Left hindlimb (tissue), 1 donor: ENCODE data around the gene FBXO24.
"Not testable (repeated sequence)": the region's sequence is repeated elsewhere in the genome, so short reads cannot be mapped to it uniquely, and the experiment has no call there.

ENCODE experiments used
- DNase-seq: peaks from one replicate; pipeline ENCODE4 v3.0.0-alpha.2; 2018

The FBXO24 gene

GRCh38 chr7:100561491-100562194 lies 24.5 kb upstream of the FBXO24 start:
- DNase-seq = no peak

- DNase-seq = no peak
Observed at GRCh38 chr7:100562195-100563099, 23.7 kb upstream of the FBXO24 start.

GRCh38 chr7:100563100-100563564 lies 23.0 kb upstream of the FBXO24 start:
- DNase-seq = no peak

DNA sequence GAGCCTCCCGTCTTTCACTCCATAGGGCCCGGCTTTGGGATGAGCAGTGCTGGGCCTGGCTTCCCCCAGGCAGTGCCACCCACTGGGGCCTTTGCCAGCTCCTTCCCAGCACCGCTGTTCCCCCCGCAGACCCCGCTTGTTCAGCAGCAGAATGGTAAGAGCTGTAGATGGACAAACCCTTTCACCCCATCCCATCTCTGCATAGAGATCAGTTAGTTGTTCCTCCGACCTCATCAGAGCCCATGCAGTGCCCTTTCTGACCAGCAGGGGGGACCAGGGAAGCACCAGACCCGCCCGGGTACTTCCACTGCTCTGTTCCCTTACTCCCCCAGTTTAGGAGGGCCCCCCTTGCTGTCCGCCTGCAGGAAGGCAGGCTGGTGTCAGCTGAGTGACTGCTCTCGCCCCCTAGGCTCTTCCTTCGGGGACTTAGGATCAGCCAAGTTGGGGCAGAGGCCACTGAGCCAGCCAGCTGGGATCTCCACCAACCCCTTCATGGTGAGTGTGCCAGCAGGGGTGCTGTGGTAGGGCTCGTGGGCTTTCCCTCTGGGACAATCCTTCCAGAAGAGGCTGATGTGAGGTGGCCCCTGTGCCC lies 22.2 kb upstream of the FBXO24 start:
- DNase-seq = peak; percentile 80

DNA sequence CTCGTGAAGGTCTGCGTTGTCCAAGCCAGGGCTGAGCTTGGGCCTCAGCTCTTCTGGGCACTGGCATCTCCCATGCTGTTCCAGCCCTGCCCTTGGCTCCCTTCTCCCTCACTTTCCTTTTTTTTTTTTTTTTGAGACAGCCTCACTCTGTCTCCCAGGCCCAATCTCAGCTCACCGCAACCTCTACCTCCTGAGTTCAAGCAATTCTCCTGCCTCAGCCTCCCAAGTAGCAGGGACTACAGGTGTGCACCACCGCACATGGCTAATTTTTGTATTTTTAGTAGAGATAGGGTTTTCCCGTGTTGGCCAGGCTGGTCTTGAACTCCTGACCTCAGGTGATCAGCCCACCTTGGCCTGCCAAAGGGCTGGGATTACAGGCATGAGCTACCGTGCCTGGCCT lies 21.7 kb upstream of the FBXO24 start:
- DNase-seq = not testable (repeated sequence)

DNA sequence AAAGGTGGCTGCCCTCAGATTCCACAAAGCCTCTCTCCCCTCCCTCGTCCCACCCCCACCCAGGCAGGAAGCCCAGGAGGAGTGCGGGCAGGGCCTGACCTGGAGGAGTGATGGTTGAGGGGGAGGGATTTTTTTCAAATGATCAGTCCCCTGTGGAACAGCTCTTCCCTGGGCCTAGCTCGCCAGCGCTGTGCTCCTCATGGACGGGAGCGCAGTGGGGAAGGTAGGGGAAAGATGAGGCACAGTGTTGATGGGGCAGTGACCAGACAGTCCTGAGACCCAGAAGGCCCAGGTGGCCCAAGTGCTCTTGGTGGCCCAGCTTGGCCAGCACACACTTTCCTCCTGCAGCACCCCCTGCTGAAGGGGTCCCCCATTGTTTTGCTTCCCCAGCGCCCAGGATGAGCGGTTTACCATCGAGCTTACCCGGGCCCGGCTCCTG lies 21.0 kb upstream of the FBXO24 start:
- no peak for DNase-seq

DNA sequence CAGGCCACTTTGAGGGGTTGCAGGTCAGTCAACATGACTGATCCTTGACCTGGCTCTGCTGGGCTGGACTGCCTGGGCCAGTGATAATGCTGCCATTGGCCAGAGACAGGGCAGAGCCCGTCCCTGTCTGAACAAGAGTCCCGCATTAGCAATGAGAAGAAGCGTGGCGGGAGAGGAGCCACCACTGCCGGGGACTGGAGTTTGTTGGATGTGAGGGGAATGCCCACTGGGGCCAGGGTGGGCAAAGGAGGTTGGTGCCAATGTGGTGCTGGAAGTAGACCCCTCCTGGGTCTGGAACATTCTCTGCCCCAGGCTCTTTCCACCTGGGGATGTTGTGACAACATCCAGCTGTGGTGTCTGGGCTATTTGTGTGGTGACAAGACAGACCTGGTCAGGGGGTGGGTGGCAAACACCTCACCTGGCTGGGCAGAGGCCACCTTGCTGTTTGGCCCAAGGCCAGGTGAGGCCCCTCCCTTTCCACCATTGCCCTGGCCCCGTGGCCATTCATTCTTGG lies 20.1 kb upstream of the FBXO24 start:
- DNase-seq = no peak

DNA sequence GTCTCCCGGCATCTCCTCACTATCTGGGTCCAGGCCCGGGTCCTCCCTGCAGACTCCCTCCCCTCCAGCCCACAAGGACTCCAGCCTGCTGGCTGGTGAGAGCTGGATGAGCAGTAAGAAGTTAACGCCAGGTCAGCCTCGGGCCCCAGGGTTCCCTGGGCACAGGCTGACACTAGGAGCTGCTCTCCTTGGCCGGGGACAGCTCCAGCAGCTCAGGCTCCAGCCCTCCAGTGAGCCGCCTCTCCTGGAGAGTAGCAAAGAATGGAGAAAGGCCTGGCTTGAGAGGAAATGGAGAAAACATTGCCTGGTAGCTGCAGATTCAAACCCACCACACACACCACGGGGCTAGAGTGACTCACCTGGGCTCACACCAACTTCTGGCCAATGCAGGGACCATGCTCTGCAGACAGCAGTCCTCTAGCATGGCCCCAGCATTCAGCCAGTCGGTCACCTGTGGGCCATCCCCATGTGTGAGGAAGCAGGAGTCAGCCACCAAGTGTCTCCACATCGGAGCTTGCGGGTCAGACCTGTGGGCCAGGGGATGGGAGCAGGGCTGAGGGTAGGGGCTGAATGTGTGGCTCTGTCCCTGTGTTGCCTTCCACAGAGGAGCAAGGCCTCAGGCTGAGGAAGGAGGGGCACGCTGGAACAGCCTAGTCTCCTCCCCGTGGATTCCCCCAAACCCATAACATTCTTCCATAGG lies 18.9 kb upstream of the FBXO24 start:
- DNase-seq = no peak

DNA sequence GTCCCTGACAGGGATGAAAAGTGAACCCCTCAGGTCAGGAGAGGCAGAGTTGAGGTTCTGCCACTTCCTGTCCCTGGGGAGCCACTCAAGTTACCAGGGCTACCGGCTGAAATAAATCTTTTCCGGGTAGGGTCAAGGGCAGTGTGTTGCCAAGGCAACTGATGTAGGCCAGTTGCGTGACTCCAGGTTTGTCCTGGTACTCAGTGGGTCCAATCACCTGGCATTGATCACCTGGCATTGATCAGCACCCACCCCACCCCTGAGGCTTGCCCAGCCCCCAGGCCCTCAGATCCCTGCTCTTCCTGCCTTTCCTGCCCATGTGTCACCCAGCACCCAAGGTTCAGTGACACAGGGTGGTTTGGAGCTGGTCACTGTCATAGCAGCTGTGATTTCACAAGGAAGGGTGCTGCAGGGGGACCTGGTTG lies 18.4 kb upstream of the FBXO24 start:
- DNase-seq = no peak

GRCh38 chr7:100568176-100568895 lies 17.8 kb upstream of the FBXO24 start:
- DNase-seq = peak; percentile 20

- DNase-seq = peak; percentile 13
Observed at GRCh38 chr7:100568896-100569844, 17.0 kb upstream of the FBXO24 start.

- DNase-seq = no peak
Observed at GRCh38 chr7:100570954-100571828, 14.9 kb upstream of the FBXO24 start.

DNA sequence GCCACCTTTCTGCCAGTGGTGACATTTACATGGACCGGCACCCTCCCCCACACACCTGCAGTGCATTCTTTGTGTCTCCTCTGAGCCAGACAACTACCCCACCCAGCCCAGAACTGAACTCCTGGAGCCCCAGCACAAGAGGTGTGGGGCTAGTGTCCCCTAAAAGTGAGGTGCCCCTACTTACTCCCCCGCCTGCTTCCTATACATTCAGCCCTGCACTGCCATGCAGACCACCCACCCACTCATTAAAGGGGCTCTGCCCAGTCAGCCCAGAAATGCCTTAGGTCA lies 14.4 kb upstream of the FBXO24 start:
- no peak for DNase-seq

DNA sequence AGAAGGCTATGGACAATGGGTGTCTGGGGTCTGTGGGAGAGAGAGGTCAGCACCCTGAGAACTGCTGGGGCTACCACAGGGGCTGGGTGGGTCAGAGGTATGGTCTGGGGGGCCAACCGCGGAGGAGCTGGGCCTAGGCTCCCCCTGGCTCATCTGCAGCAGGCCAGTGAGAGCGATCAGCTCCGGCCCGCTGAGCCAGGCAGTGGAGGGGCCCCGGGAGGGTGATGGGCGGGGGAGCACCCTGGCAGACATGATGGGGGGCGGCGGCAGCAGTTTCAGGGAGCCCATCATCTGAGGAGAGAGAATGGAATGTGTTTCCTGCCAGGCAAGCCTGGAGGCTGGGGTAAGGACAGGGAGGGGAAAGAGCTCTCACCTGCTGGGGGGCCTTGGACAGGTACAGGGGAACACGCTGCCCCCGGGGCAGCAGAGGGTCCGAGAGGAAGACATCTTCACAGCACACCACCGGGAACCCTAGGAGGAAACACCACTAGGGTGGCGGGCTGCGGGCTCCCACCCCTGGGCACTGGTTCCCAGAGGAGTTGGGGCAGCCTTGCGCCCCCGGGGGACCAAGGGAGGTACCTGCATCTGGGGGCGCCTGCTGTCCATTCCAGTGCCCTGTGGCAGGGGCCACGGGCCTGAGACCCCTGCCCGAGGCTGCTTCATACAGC lies 13.7 kb upstream of the FBXO24 start:
- no peak for DNase-seq

GRCh38 chr7:100572949-100573675 lies 13.0 kb upstream of the FBXO24 start:
- DNase-seq = no peak

- DNase-seq = no peak
Observed at GRCh38 chr7:100573691-100574361, 12.3 kb upstream of the FBXO24 start, which contains the start of gene SAP25. Gene SAP25 (minus strand): TSS chr7:100573900. CDS start chr7:100573742, 158 bp downstream.

- no peak for DNase-seq
Observed at GRCh38 chr7:100574362-100575205, 11.5 kb upstream of the FBXO24 start.
